GM19351 (cell line): ENCODE results near the gene CALHM2.
"Not testable (repeated sequence)": the region's sequence is repeated elsewhere in the genome, so short reads cannot be mapped to it uniquely, and the experiment has no call there.

Experiments
- ATAC-seq: cut with Tn5 transposase; IDR thresholded peaks from one replicate; pipeline ENCODE4 v1.9.1; 2021; ENCODE audit warnings: mild to moderate bottlenecking, moderate library complexity; ENCODE audit not compliant: unreplicated experiment

The CALHM2 gene

GRCh38 chr10:103419101-103419500 lies 33.1 kb downstream of the CALHM2 start:
- ATAC-seq, result no peak

GRCh38 chr10:103417601-103418000 lies 34.6 kb downstream of the CALHM2 start:
- ATAC-seq, result no peak

GRCh38 chr10:103417148-103417469 lies 35.1 kb downstream of the CALHM2 start:
- not testable (repeated sequence) for ATAC-seq

- ATAC-seq, result no peak
Measured at GRCh38 chr10:103416436-103417147, 35.6 kb downstream of the CALHM2 start.

GRCh38 chr10:103415581-103415980 lies 36.6 kb downstream of the CALHM2 start:
- no peak for ATAC-seq

- ATAC-seq, result no peak
Measured at GRCh38 chr10:103413564-103413963, 38.6 kb downstream of the CALHM2 start.

- no peak for ATAC-seq
Measured at GRCh38 chr10:103397191-103397825, 54.9 kb downstream of the CALHM2 start.

GRCh38 chr10:103396789-103397087 lies 55.4 kb downstream of the CALHM2 start:
- ATAC-seq, result no peak
